ENCODE data around the gene SORCS2. TPM values are rescaled to one million over a fixed set of nuclear protein-coding genes. Genes with fewer than 3 reads are reported as not detected.

Gene SORCS2
- total and polyA plus RNA-seq, 2 of the 4 experiments (the other 2 are of a cell fraction), result 0.36 to 0.62 TPM

DNA sequence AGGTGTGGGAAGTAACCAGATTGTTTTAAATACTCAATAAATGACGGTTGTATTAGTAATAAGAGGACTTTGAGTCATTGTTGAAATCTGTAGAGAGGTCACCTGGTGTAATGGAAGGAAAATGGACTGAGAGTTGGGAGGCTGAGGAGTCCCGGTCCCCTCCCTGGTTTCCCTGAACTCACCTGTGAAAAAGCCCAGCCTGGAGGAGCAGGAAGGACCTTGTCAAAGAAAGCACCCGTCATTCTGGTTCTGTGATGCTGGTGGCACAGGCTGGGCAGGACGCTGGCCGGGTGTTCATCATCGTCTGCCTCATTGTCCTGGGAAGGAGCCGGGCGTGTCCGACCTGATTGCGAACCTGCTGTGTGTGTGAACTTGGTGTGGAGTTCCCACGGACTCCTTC lies 70.8 kb downstream of the SORCS2 start:
- Histone ChIP-seq H3K27ac (ENCODE audit: insufficient read depth, low read length) (no peak overlapping the region), H2AK5ac (ENCODE audit: low read depth, low read length) (no peak overlapping the region), H2BK20ac (ENCODE audit: low read depth, low read length) (no peak overlapping the region), H3K4me2 (ENCODE audit: low read depth, low read length) (no peak overlapping the region), H4K91ac (ENCODE audit: insufficient read depth, low read depth, low read length) (no peak overlapping the region), H3K4me3 (ENCODE audit: insufficient read depth, low read depth, low read length) (no peak overlapping the region), H4K5ac (ENCODE audit: low read depth, low read length) (no peak overlapping the region), H3K56ac (ENCODE audit: extremely low read depth, insufficient read depth, low read length) (no peak overlapping the region), H4K8ac (ENCODE audit: low read depth in 2 of 2, low read length in 2 of 2) (no peak overlapping the region), H3K4ac (ENCODE audit: low read depth, low read length) (no peak overlapping the region), H2BK5ac (ENCODE audit: low read depth, low read length, poor library complexity, severe bottlenecking) (no peak overlapping the region), H3K27me3 (ENCODE audit: control insufficient read depth, insufficient read depth, low read length) (peaks cover 34% of the 10 kb centered on the region), H3K9ac (ENCODE audit: low read depth, low read length) (no peak overlapping the region), H3K4me1 (ENCODE audit: control insufficient read depth, insufficient read depth, low read length) (peaks cover 2% of the 10 kb centered on the region; the same call in 1 of the 2 replicates), H3K79me1 (ENCODE audit: low read depth in 1 of 2, low read length in 2 of 2) (no peaks in the 10 kb centered on the region), H3K23ac (ENCODE audit: low read depth, low read length) (no peak overlapping the region), H2AK9ac (replicated peaks; ENCODE audit: low read depth, low read length, poor library complexity) (no peak overlapping the region), H2BK15ac (ENCODE audit: low read depth, low read length) (no peak overlapping the region), H3K36me3 (ENCODE audit: control insufficient read depth, insufficient read depth, low read length) (no peaks in the 10 kb centered on the region), H3K9me3 (ENCODE audit: control insufficient read depth, insufficient read depth, low read length) (0 out of 2 replicates have a peak, but pooled peaks cover 2% of the 10 kb centered on the region), H3K18ac (ENCODE audit: low read depth, low read length) (no peak overlapping the region), H4K20me1 (ENCODE audit: insufficient read depth, low read length) (no peaks in the 10 kb centered on the region), H2BK120ac (ENCODE audit: low read depth, low read length) (no peak overlapping the region), H2AFZ (replicated peaks; ENCODE audit: low read length, poor library complexity) (peak overlapping the region; percentile 14), H3K14ac (replicated peaks; ENCODE audit: low read depth, low read length) (no peak overlapping the region), H3K9me1 (ENCODE audit: insufficient read depth, low read length) (no peaks in the 10 kb centered on the region)
- no peak for TF ChIP-seq NFE2L2 (IDR thresholded peaks at IDR 0.05; ENCODE audit: low read depth, low read length)
- no peak for TF ChIP-seq CHD1 (IDR thresholded peaks at IDR 0.05; ENCODE audit: low read depth, low read length)
- TF ChIP-seq, protein P1, sequence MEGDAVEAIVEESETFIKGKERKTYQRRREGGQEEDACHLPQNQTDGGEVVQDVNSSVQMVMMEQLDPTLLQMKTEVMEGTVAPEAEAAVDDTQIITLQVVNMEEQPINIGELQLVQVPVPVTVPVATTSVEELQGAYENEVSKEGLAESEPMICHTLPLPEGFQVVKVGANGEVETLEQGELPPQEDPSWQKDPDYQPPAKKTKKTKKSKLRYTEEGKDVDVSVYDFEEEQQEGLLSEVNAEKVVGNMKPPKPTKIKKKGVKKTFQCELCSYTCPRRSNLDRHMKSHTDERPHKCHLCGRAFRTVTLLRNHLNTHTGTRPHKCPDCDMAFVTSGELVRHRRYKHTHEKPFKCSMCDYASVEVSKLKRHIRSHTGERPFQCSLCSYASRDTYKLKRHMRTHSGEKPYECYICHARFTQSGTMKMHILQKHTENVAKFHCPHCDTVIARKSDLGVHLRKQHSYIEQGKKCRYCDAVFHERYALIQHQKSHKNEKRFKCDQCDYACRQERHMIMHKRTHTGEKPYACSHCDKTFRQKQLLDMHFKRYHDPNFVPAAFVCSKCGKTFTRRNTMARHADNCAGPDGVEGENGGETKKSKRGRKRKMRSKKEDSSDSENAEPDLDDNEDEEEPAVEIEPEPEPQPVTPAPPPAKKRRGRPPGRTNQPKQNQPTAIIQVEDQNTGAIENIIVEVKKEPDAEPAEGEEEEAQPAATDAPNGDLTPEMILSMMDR (conservative IDR thresholded peaks at IDR 0.05; ENCODE audit: low read depth, low read length), result no peak
- no peak for TF ChIP-seq RCOR1 (IDR thresholded peaks at IDR 0.05; ENCODE audit: insufficient replicate concordance, low read length)
- TF ChIP-seq RAD21 (IDR thresholded peaks at IDR 0.05; ENCODE audit: low read length), result no peak
- TF ChIP-seq RFX5 (IDR thresholded peaks at IDR 0.05; ENCODE audit: low read depth, low read length), result no peak
- TF ChIP-seq FOS (IDR thresholded peaks at IDR 0.05; ENCODE audit: low read depth, low read length), result no peak
- TF ChIP-seq CEBPB (IDR thresholded peaks at IDR 0.05; ENCODE audit: low read depth, low read length), result no peak
- no peak for TF ChIP-seq POLR2A (IDR thresholded peaks at IDR 0.05; ENCODE audit: low read depth, low read length)
- TF ChIP-seq, protein P2, sequence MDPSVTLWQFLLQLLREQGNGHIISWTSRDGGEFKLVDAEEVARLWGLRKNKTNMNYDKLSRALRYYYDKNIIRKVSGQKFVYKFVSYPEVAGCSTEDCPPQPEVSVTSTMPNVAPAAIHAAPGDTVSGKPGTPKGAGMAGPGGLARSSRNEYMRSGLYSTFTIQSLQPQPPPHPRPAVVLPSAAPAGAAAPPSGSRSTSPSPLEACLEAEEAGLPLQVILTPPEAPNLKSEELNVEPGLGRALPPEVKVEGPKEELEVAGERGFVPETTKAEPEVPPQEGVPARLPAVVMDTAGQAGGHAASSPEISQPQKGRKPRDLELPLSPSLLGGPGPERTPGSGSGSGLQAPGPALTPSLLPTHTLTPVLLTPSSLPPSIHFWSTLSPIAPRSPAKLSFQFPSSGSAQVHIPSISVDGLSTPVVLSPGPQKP (IDR thresholded peaks at IDR 0.05; ENCODE audit: borderline replicate concordance, low read depth, low read length), result no peak
- TF ChIP-seq, protein P3, sequence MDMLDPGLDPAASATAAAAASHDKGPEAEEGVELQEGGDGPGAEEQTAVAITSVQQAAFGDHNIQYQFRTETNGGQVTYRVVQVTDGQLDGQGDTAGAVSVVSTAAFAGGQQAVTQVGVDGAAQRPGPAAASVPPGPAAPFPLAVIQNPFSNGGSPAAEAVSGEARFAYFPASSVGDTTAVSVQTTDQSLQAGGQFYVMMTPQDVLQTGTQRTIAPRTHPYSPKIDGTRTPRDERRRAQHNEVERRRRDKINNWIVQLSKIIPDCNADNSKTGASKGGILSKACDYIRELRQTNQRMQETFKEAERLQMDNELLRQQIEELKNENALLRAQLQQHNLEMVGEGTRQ (IDR thresholded peaks at IDR 0.05; ENCODE audit: low read depth, low read length), result no peak
- TF ChIP-seq MAFK (IDR thresholded peaks at IDR 0.05; ENCODE audit: low read depth, low read length), result no peak
- no peak for TF ChIP-seq BHLHE40 (IDR thresholded peaks at IDR 0.05; ENCODE audit: low read depth, low read length)
- TF ChIP-seq SMC3 (IDR thresholded peaks at IDR 0.05; ENCODE audit: low read depth, low read length), result no peak
- no peak for TF ChIP-seq MXI1 (IDR thresholded peaks at IDR 0.05; ENCODE audit: borderline replicate concordance, low read depth, low read length)
- TF ChIP-seq MAZ (IDR thresholded peaks at IDR 0.05; ENCODE audit: borderline replicate concordance, low read depth, low read length), result no peak
- 86% methylated on average over 8 of the region's 11 CpGs; no CpG with 5 or more reads in 1 of the 2 experiments for WGBS, 2 experiments (ENCODE audit: extremely low coverage in 2 of 2, insufficient read length in 1 of 2)
- intact Hi-C loops (cut with micrococcal nuclease) (no loop called here), in situ Hi-C loops (cut with MboI; ENCODE audit: low sequenced_read_pairs) (no loop called here), dilution Hi-C loops (cut with HindIII; ENCODE audit: low sequenced_read_pairs, unreplicated experiment) (no loop called here)
- POLR2A ChIA-PET (ENCODE audit: unreplicated experiment), result no interaction called here
- no TSS peak for BruUV-seq (replicated peaks)
- ATAC-seq (ENCODE audit: low read depth), result no peak
- CTCF ChIA-PET, result no interaction called here
- no peak for DNase-seq
